ENCODE data around the gene PCDHA11.
"Not testable (repeated sequence)": the region's sequence is repeated elsewhere in the genome, so short reads cannot be mapped to it uniquely, and the experiment has no call there.

The PCDHA11 gene

GRCh38 chr5:140857987-140858240 lies 10.8 kb upstream of the PCDHA11 start:
- H3K27ac ChIP-seq (ENCODE audit: low read length), result no peak overlapping the region
- peaks cover 5 to 21% of the 10 kb centered on the region in 2 donors for H3K9me3 ChIP-seq (ENCODE audit: control insufficient read depth in 1 of 2, low read length in 2 of 2)
- H3K4me1 ChIP-seq (ENCODE audit: control insufficient read depth in 1 of 2, insufficient read depth in 2 of 2, low read length in 2 of 2), result no peaks in the 10 kb centered on the region
- no peak overlapping the region for H3K4me3 ChIP-seq (ENCODE audit: low read depth in 1 of 2, low read length in 2 of 2)
- H3K36me3 ChIP-seq (ENCODE audit: control insufficient read depth in 1 of 2, insufficient read depth in 2 of 2, low read length in 2 of 2), result no peaks in the 10 kb centered on the region
- H3K27me3 ChIP-seq (ENCODE audit: low read depth, low read length), result no peaks in the 10 kb centered on the region

GRCh38 chr5:140862441-140863295 lies 6.1 kb upstream of the PCDHA11 start:
- Histone ChIP-seq H3K27me3 (ENCODE audit: low read depth, low read length) (no peaks in the 10 kb centered on the region), H3K9me3 (ENCODE audit: control insufficient read depth in 1 of 2, low read length in 2 of 2) (peaks cover 0 to 26% of the 10 kb centered on the region in 2 donors), H3K4me1 (ENCODE audit: control insufficient read depth in 1 of 2, insufficient read depth in 2 of 2, low read length in 2 of 2) (no peaks in the 10 kb centered on the region), H3K4me3 (ENCODE audit: low read depth in 1 of 2, low read length in 2 of 2) (no peak overlapping the region), H3K36me3 (ENCODE audit: control insufficient read depth in 1 of 2, insufficient read depth in 2 of 2, low read length in 2 of 2) (no peaks in the 10 kb centered on the region), H3K27ac (ENCODE audit: low read length) (no peak overlapping the region)

GRCh38 chr5:140869555-140869886 lies 764 bp downstream of the PCDHA11 start:
- Histone ChIP-seq H3K27me3 (ENCODE audit: low read depth, low read length) (no peaks in the 10 kb centered on the region), H3K36me3 (ENCODE audit: control insufficient read depth in 1 of 2, insufficient read depth in 2 of 2, low read length in 2 of 2) (no peaks in the 10 kb centered on the region), H3K4me3 (ENCODE audit: low read depth in 1 of 2, low read length in 2 of 2) (peak overlapping the region in 1 of 2 donors; percentile 56)

GRCh38 chr5:140870221-140871201 lies 1.8 kb downstream of the PCDHA11 start:
- Histone ChIP-seq H3K27ac (ENCODE audit: low read length) (no peak overlapping the region), H3K36me3 (ENCODE audit: control insufficient read depth in 1 of 2, insufficient read depth in 2 of 2, low read length in 2 of 2) (no peaks in the 10 kb centered on the region), H3K4me3 (ENCODE audit: low read depth in 1 of 2, low read length in 2 of 2) (peak overlapping the region in 1 of 2 donors; percentile 25), H3K9me3 (ENCODE audit: control insufficient read depth in 1 of 2, low read length in 2 of 2) (peaks cover 0 to 32% of the 10 kb centered on the region in 2 donors), H3K27me3 (ENCODE audit: low read depth, low read length) (no peaks in the 10 kb centered on the region), H3K4me1 (ENCODE audit: control insufficient read depth in 1 of 2, insufficient read depth in 2 of 2, low read length in 2 of 2) (no peaks in the 10 kb centered on the region)

More at GRCh38 chr5:140869555-140869886, 764 bp downstream of the PCDHA11 start:
- peaks cover 0 to 26% of the 10 kb centered on the region in 2 donors for H3K9me3 ChIP-seq (ENCODE audit: control insufficient read depth in 1 of 2, low read length in 2 of 2)
- no peak overlapping the region for H3K27ac ChIP-seq (ENCODE audit: low read length)
- H3K4me1 ChIP-seq (ENCODE audit: control insufficient read depth in 1 of 2, insufficient read depth in 2 of 2, low read length in 2 of 2), result no peaks in the 10 kb centered on the region

- Histone ChIP-seq H3K27me3 (ENCODE audit: low read depth, low read length) (no peaks in the 10 kb centered on the region), H3K4me3 (ENCODE audit: low read depth in 1 of 2, low read length in 2 of 2) (peak within 1 kb of the TSS in 1 of 2 donors; percentile 32), H3K4me1 (ENCODE audit: control insufficient read depth in 1 of 2, insufficient read depth in 2 of 2, low read length in 2 of 2) (no peaks in the 10 kb centered on the region), H3K27ac (ENCODE audit: low read length) (no peak within 1 kb of the TSS), H3K9me3 (ENCODE audit: control insufficient read depth in 1 of 2, low read length in 2 of 2) (peaks cover 7 to 33% of the 10 kb centered on the region in 2 donors), H3K36me3 (ENCODE audit: control insufficient read depth in 1 of 2, insufficient read depth in 2 of 2, low read length in 2 of 2) (no peaks in the 10 kb centered on the region)
Observed at GRCh38 chr5:140875085-140876065, 6.6 kb downstream of the PCDHA11 start, which contains the start of gene PCDHA12. TSS of gene PCDHA12 (plus strand) at chr5:140875308. CDS start at chr5:140875473, 165 bp downstream.

GRCh38 chr5:140876541-140877261 lies 7.9 kb downstream of the PCDHA11 start:
- H3K4me1 ChIP-seq (ENCODE audit: control insufficient read depth in 1 of 2, insufficient read depth in 2 of 2, low read length in 2 of 2); H3K27me3 ChIP-seq (ENCODE audit: low read depth, low read length); H3K27ac ChIP-seq (ENCODE audit: low read length); H3K36me3 ChIP-seq (ENCODE audit: control insufficient read depth in 1 of 2, insufficient read depth in 2 of 2, low read length in 2 of 2): not testable (repeated sequence)
- H3K4me3 ChIP-seq (ENCODE audit: low read depth in 1 of 2, low read length in 2 of 2), result peak overlapping the region in 1 of 2 donors; percentile 30
- peaks cover 7 to 26% of the 10 kb centered on the region in 2 donors for H3K9me3 ChIP-seq (ENCODE audit: control insufficient read depth in 1 of 2, low read length in 2 of 2)

- Histone ChIP-seq H3K9me3 (ENCODE audit: control insufficient read depth in 1 of 2, low read length in 2 of 2) (peaks cover 7 to 31% of the 10 kb centered on the region in 2 donors), H3K36me3 (ENCODE audit: control insufficient read depth in 1 of 2, insufficient read depth in 2 of 2, low read length in 2 of 2) (no peaks in the 10 kb centered on the region), H3K4me1 (ENCODE audit: control insufficient read depth in 1 of 2, insufficient read depth in 2 of 2, low read length in 2 of 2) (peaks cover 0 to 3% of the 10 kb centered on the region in 2 donors), H3K4me3 (ENCODE audit: low read depth in 1 of 2, low read length in 2 of 2) (no peak overlapping the region), H3K27me3 (ENCODE audit: low read depth, low read length) (no peaks in the 10 kb centered on the region), H3K27ac (ENCODE audit: low read length) (no peak overlapping the region)
Observed at GRCh38 chr5:140877262-140877581, 8.5 kb downstream of the PCDHA11 start.

GRCh38 chr5:140881889-140882590 lies 13.3 kb downstream of the PCDHA11 start, which contains the start of gene PCDHA13:
TSS of gene PCDHA13 (plus strand) at chr5:140882124. CDS start at chr5:140882269, 145 bp downstream.
- Histone ChIP-seq H3K4me1 (ENCODE audit: control insufficient read depth in 1 of 2, insufficient read depth in 2 of 2, low read length in 2 of 2) (peaks cover 0 to 3% of the 10 kb centered on the region in 2 donors), H3K27me3 (ENCODE audit: low read depth, low read length) (no peaks in the 10 kb centered on the region), H3K27ac (ENCODE audit: low read length) (no peak within 1 kb of the TSS), H3K4me3 (ENCODE audit: low read depth in 1 of 2, low read length in 2 of 2) (peak within 1 kb of the TSS; percentile 7 to 48), H3K9me3 (ENCODE audit: control insufficient read depth in 1 of 2, low read length in 2 of 2) (peaks cover 5 to 32% of the 10 kb centered on the region in 2 donors), H3K36me3 (ENCODE audit: control insufficient read depth in 1 of 2, insufficient read depth in 2 of 2, low read length in 2 of 2) (no peaks in the 10 kb centered on the region)

- H3K9me3 ChIP-seq (ENCODE audit: control insufficient read depth in 1 of 2, low read length in 2 of 2), result peaks cover 5 to 27% of the 10 kb centered on the region in 2 donors
- peak overlapping the region in 1 of 2 donors; percentile 48 for H3K4me3 ChIP-seq (ENCODE audit: low read depth in 1 of 2, low read length in 2 of 2)
- H3K27me3 ChIP-seq (ENCODE audit: low read depth, low read length), result no peaks in the 10 kb centered on the region
- no peaks in the 10 kb centered on the region for H3K36me3 ChIP-seq (ENCODE audit: control insufficient read depth in 1 of 2, insufficient read depth in 2 of 2, low read length in 2 of 2)
- no peak overlapping the region for H3K27ac ChIP-seq (ENCODE audit: low read length)
- H3K4me1 ChIP-seq (ENCODE audit: control insufficient read depth in 1 of 2, insufficient read depth in 2 of 2, low read length in 2 of 2), result peaks cover 0 to 3% of the 10 kb centered on the region in 2 donors
Observed at GRCh38 chr5:140882591-140882899, 13.8 kb downstream of the PCDHA11 start.

GRCh38 chr5:140883373-140883772 lies 14.6 kb downstream of the PCDHA11 start:
- H3K4me3 ChIP-seq (ENCODE audit: low read depth in 1 of 2, low read length in 2 of 2), result peak overlapping the region in 1 of 2 donors; percentile 19
- H3K27me3 ChIP-seq (ENCODE audit: low read depth, low read length), result no peaks in the 10 kb centered on the region
- no peak overlapping the region for H3K27ac ChIP-seq (ENCODE audit: low read length)
- peaks cover 5 to 25% of the 10 kb centered on the region in 2 donors for H3K9me3 ChIP-seq (ENCODE audit: control insufficient read depth in 1 of 2, low read length in 2 of 2)
- H3K4me1 ChIP-seq (ENCODE audit: control insufficient read depth in 1 of 2, insufficient read depth in 2 of 2, low read length in 2 of 2), result peaks cover 0 to 3% of the 10 kb centered on the region in 2 donors
- no peaks in the 10 kb centered on the region for H3K36me3 ChIP-seq (ENCODE audit: control insufficient read depth in 1 of 2, insufficient read depth in 2 of 2, low read length in 2 of 2)
